ENCODE measurements around the gene KLK11. TPM values are rescaled to one million over a fixed set of nuclear protein-coding genes. Genes with fewer than 3 reads are reported as not detected.
A peak's percentile ranks its signal among the peaks of the same experiment; 100 is the strongest.

KLK11 gene
- total RNA-seq, 2 experiments from 2014 or later: not detected

- ATAC-seq: no peak
- Mint-ChIP-seq H3K4me3 (no peak overlapping the region), H3K36me3 (ENCODE audit: low read depth) (no peaks in the 10 kb centered on the region), H3K27me3 (peaks cover 13% of the 10 kb centered on the region), H3K4me1 (no peaks in the 10 kb centered on the region), H3K27ac (no peak overlapping the region), H3K9me3 (ENCODE audit: low read depth) (no peaks in the 10 kb centered on the region)
- ChIA-PET POLR2A (no interaction called here), CTCF (interaction anchor here (0.7 kb wide), 1 partner anchor 50 kb away, joined by 3 read pairs; no protein-coding TSS in a partner anchor)
- intact Hi-C loops (cut with DNase I, micrococcal nuclease): no loop called here
- no peak for DNase-seq
These were observed 20.6 kb upstream of the KLK11 start for GRCh38 chr19:51047031-51047335.

GRCh38 chr19:51044327-51044726 is 17.9 kb upstream of the KLK11 start:
- ATAC-seq (no peak), DNase-seq (no peak)
- ChIA-PET POLR2A (no interaction called here), CTCF (no interaction called here)
- intact Hi-C loops (cut with DNase I, micrococcal nuclease): no loop called here
- Mint-ChIP-seq H3K27ac (no peak overlapping the region), H3K4me1 (no peaks in the 10 kb centered on the region), H3K9me3 (ENCODE audit: low read depth) (no peaks in the 10 kb centered on the region), H3K4me3 (no peak overlapping the region), H3K27me3 (peaks cover 10% of the 10 kb centered on the region), H3K36me3 (ENCODE audit: low read depth) (no peaks in the 10 kb centered on the region)

GRCh38 chr19:51043497-51043896 is 17.1 kb upstream of the KLK11 start:
- peaks cover 10% of the 10 kb centered on the region for H3K27me3 Mint-ChIP-seq

GRCh38 chr19:51040151-51040550 is 13.7 kb upstream of the KLK11 start:
- Mint-ChIP-seq H3K4me3 (no peak overlapping the region), H3K36me3 (ENCODE audit: low read depth) (no peaks in the 10 kb centered on the region), H3K27me3 (no peaks in the 10 kb centered on the region), H3K4me1 (no peaks in the 10 kb centered on the region), H3K9me3 (ENCODE audit: low read depth) (no peaks in the 10 kb centered on the region), H3K27ac (no peak overlapping the region)
- CTCF ChIA-PET: no interaction called here
- DNase-seq (no peak), ATAC-seq (no peak)
- POLR2A ChIA-PET: no interaction called here
- intact Hi-C loops (cut with DNase I, micrococcal nuclease): no loop called here

More at GRCh38 chr19:51043497-51043896, 17.1 kb upstream of the KLK11 start:
- Mint-ChIP-seq H3K4me3 (no peak overlapping the region), H3K4me1 (no peaks in the 10 kb centered on the region), H3K9me3 (ENCODE audit: low read depth) (no peaks in the 10 kb centered on the region), H3K27ac (no peak overlapping the region), H3K36me3 (ENCODE audit: low read depth) (no peaks in the 10 kb centered on the region)
- ATAC-seq: no peak
- POLR2A ChIA-PET: no interaction called here
- intact Hi-C loops (cut with DNase I, micrococcal nuclease): no loop called here
- no peak for DNase-seq
- CTCF ChIA-PET: no interaction called here

- H3K27me3 Mint-ChIP-seq: peaks cover 3% of the 10 kb centered on the region
- ChIA-PET POLR2A (no interaction called here), CTCF (no interaction called here)
- H3K4me3 Mint-ChIP-seq: no peak overlapping the region
- no peak overlapping the region for H3K27ac Mint-ChIP-seq
- ATAC-seq (no peak), DNase-seq (no peak)
- no peaks in the 10 kb centered on the region for H3K4me1 Mint-ChIP-seq
- intact Hi-C loops (cut with DNase I, micrococcal nuclease): no loop called here
- H3K36me3 Mint-ChIP-seq (ENCODE audit: low read depth): no peaks in the 10 kb centered on the region
- no peaks in the 10 kb centered on the region for H3K9me3 Mint-ChIP-seq (ENCODE audit: low read depth)
These were observed 10.1 kb upstream of the KLK11 start for GRCh38 chr19:51036519-51036918.

- intact Hi-C loops (cut with DNase I, micrococcal nuclease): no loop called here
- H3K4me3 Mint-ChIP-seq: no peak within 1 kb of the TSS
- no peaks in the 10 kb centered on the region for H3K9me3 Mint-ChIP-seq (ENCODE audit: low read depth)
- ATAC-seq (no peak), DNase-seq (no peak)
- CTCF ChIA-PET: no interaction called here
- POLR2A ChIA-PET: no interaction called here
- no peaks in the 10 kb centered on the region for H3K36me3 Mint-ChIP-seq (ENCODE audit: low read depth)
- H3K27ac Mint-ChIP-seq: no peak within 1 kb of the TSS
- H3K27me3 Mint-ChIP-seq: peaks cover 11% of the 10 kb centered on the region
- H3K4me1 Mint-ChIP-seq: no peaks in the 10 kb centered on the region
These were observed 8.3 kb upstream of the KLK11 start, which contains the start of gene KLK12 for GRCh38 chr19:51034704-51035103. Gene KLK12 (minus strand): TSS chr19:51035002. CDS start chr19:51034621, 381 bp downstream.

GRCh38 chr19:51031880-51032225 is 5.4 kb upstream of the KLK11 start:
- ATAC-seq (no peak), DNase-seq (no peak)
- no peak overlapping the region for H3K4me3 Mint-ChIP-seq
- no peaks in the 10 kb centered on the region for H3K4me1 Mint-ChIP-seq
- intact Hi-C loops (cut with DNase I, micrococcal nuclease): no loop called here
- H3K27me3 Mint-ChIP-seq: peaks cover 13% of the 10 kb centered on the region
- no peak overlapping the region for H3K27ac Mint-ChIP-seq
- CTCF ChIA-PET: no interaction called here
- H3K9me3 Mint-ChIP-seq (ENCODE audit: low read depth): no peaks in the 10 kb centered on the region
- H3K36me3 Mint-ChIP-seq (ENCODE audit: low read depth): no peaks in the 10 kb centered on the region
- POLR2A ChIA-PET: no interaction called here

- no peak overlapping the region for H3K27ac Mint-ChIP-seq
- H3K4me3 Mint-ChIP-seq: no peak overlapping the region
- CTCF ChIA-PET: no interaction called here
- H3K36me3 Mint-ChIP-seq (ENCODE audit: low read depth): no peaks in the 10 kb centered on the region
- POLR2A ChIA-PET: no interaction called here
- H3K27me3 Mint-ChIP-seq: peaks cover 16% of the 10 kb centered on the region
- no peaks in the 10 kb centered on the region for H3K9me3 Mint-ChIP-seq (ENCODE audit: low read depth)
- H3K4me1 Mint-ChIP-seq: no peaks in the 10 kb centered on the region
- intact Hi-C loops (cut with DNase I, micrococcal nuclease): no loop called here
- ATAC-seq (no peak), DNase-seq (no peak)
These were observed 4.9 kb upstream of the KLK11 start for GRCh38 chr19:51031220-51031879.

GRCh38 chr19:51030631-51031030 is 4.2 kb upstream of the KLK11 start:
- intact Hi-C loops (cut with DNase I, micrococcal nuclease): no loop called here
- ATAC-seq: no peak
- no peak overlapping the region for H3K27ac Mint-ChIP-seq

GRCh38 chr19:51029718-51030117 is 3.3 kb upstream of the KLK11 start:
- POLR2A ChIA-PET: no interaction called here
- peaks cover 22% of the 10 kb centered on the region for H3K27me3 Mint-ChIP-seq

More at GRCh38 chr19:51030631-51031030, 4.2 kb upstream of the KLK11 start:
- POLR2A ChIA-PET: no interaction called here
- Mint-ChIP-seq H3K27me3 (peaks cover 16% of the 10 kb centered on the region), H3K36me3 (ENCODE audit: low read depth) (no peaks in the 10 kb centered on the region), H3K4me3 (no peak overlapping the region), H3K4me1 (no peaks in the 10 kb centered on the region), H3K9me3 (ENCODE audit: low read depth) (no peaks in the 10 kb centered on the region)
- no peak for DNase-seq
- CTCF ChIA-PET: no interaction called here

GRCh38 chr19:51027873-51028272 is 1.5 kb upstream of the KLK11 start:
- Mint-ChIP-seq H3K27me3 (peaks cover 25% of the 10 kb centered on the region), H3K27ac (no peak overlapping the region), H3K9me3 (ENCODE audit: low read depth) (no peaks in the 10 kb centered on the region), H3K4me3 (no peak overlapping the region), H3K4me1 (no peaks in the 10 kb centered on the region), H3K36me3 (ENCODE audit: low read depth) (no peaks in the 10 kb centered on the region)
- CTCF ChIA-PET: interaction anchor here (0.6 to 1.5 kb wide), 2 partner anchors 10 to 40 kb away, joined by 3 read pairs; no protein-coding TSS in a partner anchor
- ATAC-seq (no peak), DNase-seq (no peak)
- POLR2A ChIA-PET: no interaction called here
- intact Hi-C loops (cut with DNase I, micrococcal nuclease): no loop called here

More at GRCh38 chr19:51029718-51030117, 3.3 kb upstream of the KLK11 start:
- Mint-ChIP-seq H3K36me3 (ENCODE audit: low read depth) (no peaks in the 10 kb centered on the region), H3K4me3 (no peak overlapping the region), H3K9me3 (ENCODE audit: low read depth) (no peaks in the 10 kb centered on the region), H3K4me1 (no peaks in the 10 kb centered on the region), H3K27ac (no peak overlapping the region)
- peak; percentile 36 for ATAC-seq
- intact Hi-C loops (cut with DNase I, micrococcal nuclease): no loop called here
- CTCF ChIA-PET: no interaction called here
- DNase-seq: no peak

- ChIA-PET CTCF (interaction anchor here (0.6 to 1.5 kb wide), 2 partner anchors 10 to 39 kb away, joined by 3 read pairs; no protein-coding TSS in a partner anchor), POLR2A (no interaction called here)
- no peak overlapping the region for H3K27ac Mint-ChIP-seq
- H3K9me3 Mint-ChIP-seq (ENCODE audit: low read depth): no peaks in the 10 kb centered on the region
- intact Hi-C loops (cut with DNase I, micrococcal nuclease): no loop called here
- no peaks in the 10 kb centered on the region for H3K4me1 Mint-ChIP-seq
- DNase-seq: no peak
- no peak for ATAC-seq
- no peaks in the 10 kb centered on the region for H3K36me3 Mint-ChIP-seq (ENCODE audit: low read depth)
- H3K4me3 Mint-ChIP-seq: no peak overlapping the region
- H3K27me3 Mint-ChIP-seq: peaks cover 29% of the 10 kb centered on the region
These were observed 850 bp upstream of the KLK11 start for GRCh38 chr19:51027126-51027806.
